GM19324 (cell line): Measurements from ENCODE around the gene CDH12.
A peak's percentile ranks its signal among the peaks of the same experiment; 100 is the strongest.

ENCODE experiments used
- ATAC-seq: cut with Tn5 transposase; IDR thresholded peaks from one replicate; pipeline ENCODE4 v1.9.1; 2021; ENCODE audit warnings: mild to moderate bottlenecking, moderate library complexity; ENCODE audit not compliant: unreplicated experiment, low FRiP score

The CDH12 gene

DNA sequence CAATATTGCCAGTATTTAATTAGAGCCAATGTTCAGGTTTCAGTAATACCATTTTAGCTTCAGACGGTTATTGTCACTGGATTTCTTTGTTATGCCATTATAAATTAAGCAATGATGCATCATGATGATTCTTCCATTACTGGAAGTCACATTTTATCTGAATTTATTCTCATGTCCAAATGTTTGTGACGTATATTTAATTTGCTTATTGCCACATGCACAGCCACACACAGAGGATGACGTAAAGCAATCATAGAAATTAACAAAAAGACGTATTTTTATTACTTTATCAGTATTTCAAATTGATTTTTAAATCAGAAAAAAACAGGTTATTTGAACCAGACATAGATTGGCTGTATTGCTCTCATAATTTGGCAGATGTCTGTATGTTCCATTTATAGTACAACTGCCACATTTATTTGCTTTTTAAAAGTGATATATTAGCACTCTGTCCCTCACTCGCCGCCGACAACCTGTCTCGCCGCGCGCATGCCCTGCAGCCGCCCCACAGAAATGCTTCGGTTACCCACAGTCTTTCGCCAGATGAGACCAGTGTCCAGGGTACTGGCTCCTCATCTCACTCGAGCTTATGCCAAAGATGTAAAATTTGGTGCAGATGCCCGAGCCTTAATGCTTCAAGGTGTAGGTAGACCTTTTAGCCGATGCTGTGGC, 970.9 kb downstream of the CDH12 start:
- ATAC-seq = no peak

- no peak for ATAC-seq
These were observed 973.0 kb downstream of the CDH12 start for GRCh38 chr5:21880164-21880563.

DNA sequence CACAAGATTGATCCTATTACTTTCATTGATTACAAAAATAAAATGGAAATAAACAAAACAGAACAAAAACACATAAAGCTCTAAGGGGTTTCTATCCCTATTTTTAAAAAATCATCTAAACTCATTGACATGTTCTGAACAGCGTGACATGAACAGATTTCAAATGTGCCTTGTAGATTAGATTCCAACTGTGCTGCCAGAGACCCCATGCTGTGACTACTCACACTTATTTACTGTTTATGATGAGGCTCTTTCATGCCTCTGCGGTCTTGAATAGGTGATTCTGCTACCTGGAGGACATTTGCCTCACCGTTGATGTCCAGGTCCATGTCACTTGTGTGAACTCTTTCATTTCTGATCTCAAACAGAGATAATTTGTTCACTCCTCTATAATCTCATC, 990.2 kb downstream of the CDH12 start:
- no peak for ATAC-seq

DNA sequence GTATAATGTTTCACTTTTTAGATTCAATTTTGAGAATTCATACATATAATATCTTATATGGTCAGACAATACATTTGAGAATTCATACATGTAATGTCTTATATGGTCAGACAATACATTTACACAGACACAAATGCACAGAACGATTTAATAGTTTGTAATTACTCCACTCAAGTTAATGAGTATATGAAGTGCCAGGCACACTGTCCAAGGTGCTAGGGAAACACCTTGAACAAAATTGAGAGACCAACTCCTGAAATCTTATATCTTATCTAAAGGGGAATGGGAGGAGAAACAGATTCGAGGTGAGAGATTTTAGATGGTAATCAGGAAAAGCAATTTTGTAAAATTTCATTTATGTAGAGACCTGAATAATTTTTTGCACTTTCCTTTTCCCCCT, 994.7 kb downstream of the CDH12 start:
- no peak for ATAC-seq

DNA sequence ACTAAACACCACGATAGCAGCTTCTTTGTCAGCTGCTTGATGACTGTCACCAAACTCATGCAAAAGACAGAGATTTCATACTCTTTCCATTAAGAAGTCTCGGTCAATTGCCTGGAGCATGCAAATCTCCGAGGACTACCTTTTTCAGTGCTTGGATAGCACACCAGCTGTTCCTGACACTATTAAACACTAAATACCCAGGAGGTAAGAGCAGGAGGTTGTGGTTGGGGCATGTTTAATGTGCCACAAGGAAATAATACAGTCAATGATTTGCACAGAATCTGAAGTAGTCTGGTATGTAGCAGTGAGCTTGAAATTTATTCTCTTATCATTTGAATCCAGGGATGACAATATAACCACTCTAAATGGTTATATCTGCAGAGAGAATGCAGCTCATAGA, 996.2 kb downstream of the CDH12 start:
- ATAC-seq = no peak

DNA sequence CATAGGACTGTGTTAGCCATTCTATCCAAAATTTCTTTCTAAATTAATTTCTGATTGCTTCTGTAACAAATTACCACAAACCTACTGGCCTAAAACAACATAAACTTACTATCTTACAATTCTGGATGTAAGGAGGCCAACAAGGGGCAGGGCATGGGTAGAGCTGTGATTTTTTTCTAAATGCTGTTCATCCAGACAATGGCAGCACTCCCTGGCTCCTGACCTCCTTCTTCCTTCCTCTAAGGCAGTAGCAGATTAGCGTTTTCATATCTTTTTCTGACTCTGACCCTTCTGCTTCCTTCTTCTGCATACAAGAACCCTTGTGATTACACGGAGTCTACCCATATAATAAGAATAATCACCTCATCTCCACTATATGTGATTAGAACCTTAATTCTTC, 1005.8 kb downstream of the CDH12 start:
- ATAC-seq = no peak

GRCh38 chr5:21844960-21845359, 1008.2 kb downstream of the CDH12 start:
- ATAC-seq = no peak

DNA sequence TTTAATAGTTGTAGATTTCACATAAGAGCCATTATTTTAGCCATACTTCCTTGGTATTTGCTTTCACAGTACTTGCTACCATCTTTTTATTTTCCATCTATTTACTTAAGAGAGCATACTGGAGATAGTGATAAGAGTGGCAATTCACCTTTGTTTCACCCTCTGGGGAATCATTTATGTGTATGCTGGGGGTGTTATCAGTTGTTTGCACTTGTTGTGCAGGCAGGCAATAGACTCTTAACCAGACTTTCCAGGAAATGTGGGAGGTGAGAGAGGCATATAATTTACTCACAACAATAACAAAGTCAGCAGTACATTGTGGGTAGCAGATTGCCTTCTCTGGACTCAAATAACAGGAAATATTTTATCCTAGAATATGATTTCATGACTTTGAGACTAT, 1018.3 kb downstream of the CDH12 start:
- ATAC-seq = no peak

GRCh38 chr5:21831145-21831787, 1021.9 kb downstream of the CDH12 start:
- peak; percentile 90 for ATAC-seq

DNA sequence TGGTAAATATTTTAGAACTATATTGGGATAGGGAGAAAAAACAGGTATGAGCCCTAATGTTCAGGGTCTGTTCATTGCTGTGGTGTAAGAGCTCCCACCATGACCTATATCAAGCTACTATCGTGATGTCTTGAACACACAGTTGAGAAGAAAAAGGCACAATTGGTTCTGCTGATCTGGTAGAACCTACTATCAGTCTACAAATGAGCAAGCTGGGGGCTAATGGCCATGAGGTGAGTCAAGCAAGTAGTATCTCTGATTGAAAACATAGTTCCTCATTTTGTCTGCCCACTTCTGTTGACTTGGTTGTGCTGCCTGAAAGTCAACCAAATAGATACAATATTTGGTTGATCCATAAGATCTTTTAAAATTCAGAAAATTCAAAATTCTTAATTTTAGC, 1026.3 kb downstream of the CDH12 start:
- ATAC-seq = no peak

GRCh38 chr5:21823588-21823987, 1029.6 kb downstream of the CDH12 start:
- no peak for ATAC-seq

GRCh38 chr5:21823076-21823574, 1030.0 kb downstream of the CDH12 start:
- ATAC-seq = no peak

DNA sequence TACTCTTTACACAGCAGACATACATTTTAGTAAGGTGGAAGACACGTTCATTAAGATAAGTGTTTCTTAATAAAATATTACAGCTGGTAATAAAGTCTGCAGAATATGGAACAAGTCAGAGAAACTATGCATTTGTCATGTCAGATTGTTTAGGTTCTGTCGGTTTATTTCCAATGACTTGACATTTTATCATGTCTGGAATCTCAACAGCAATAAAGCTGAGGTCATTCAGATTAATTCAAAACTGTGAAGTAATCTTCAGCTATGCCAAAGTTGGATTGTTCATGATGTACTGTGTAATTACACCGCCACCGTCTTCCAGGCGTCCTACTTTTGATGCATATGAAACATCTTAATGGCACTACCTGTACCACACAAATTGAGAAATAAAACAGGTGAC, 1032.6 kb downstream of the CDH12 start:
- no peak for ATAC-seq

GRCh38 chr5:21818370-21818720, 1034.8 kb downstream of the CDH12 start:
- ATAC-seq = no peak

- no peak for ATAC-seq
These were observed 1035.3 kb downstream of the CDH12 start for GRCh38 chr5:21817668-21818369.

DNA sequence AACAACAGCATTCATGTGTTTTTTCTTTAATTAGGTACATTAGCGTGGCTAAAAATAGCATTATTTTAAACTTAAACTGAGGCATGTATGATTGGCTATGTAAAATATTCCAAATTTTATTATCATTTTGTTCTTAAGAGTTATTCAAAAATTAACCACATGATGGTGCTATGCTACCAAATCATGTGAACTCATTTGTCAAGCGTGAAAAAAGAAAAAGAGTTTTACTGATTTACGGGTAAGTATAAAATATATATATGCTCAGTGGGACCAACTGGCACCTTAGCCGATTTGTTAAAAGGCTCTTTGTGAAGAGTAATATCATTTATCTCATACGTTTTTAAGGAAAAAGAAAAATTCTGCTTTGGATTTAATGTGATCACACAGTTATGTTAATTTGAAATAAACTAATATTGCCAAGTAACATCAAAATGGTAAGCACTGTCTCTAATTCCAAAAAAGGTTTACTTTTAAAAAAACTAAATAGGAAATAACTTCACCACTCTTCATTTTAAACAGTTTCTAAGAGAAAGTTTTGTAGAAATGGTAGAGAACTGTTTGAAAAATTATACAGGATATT, 1042.3 kb downstream of the CDH12 start:
- ATAC-seq = no peak

DNA sequence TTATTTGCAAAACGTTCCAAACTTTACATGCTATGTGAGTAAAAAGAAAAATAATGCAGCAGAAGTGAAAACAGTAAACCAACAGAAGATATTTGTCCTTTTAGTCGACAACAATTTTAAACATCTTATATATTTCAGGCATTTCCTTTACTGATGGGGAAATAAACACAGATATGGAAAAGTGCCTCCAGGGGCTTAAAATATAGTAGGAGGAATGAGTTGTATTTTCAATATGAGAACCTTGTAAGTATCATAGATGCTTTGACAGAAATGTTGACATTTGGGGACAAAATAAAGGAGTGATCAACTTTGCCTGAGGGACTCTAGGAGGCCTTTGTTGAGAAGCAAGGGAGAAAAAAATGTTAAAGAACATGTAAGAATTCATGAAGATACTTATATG, 1043.5 kb downstream of the CDH12 start:
- no peak for ATAC-seq

DNA sequence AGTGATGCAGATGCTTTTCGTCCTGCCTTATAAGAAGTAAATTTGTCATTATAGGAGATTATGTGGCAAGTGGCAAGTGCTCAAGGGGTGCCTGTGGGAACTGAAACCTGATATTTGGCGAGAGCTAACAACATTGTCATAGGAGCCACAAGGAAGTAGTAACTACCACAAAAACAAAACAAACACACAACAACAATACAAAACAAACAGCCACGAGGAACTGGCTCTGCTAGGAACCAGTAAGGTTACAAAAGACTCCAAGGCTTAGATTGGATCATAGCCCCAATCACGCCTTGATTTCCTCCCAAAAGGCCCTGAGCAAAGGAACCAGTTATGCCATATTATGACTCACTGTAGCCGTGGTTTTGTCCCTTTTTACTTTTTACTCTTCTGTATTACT, 1045.2 kb downstream of the CDH12 start:
- no peak for ATAC-seq

GRCh38 chr5:21806943-21807342, 1046.2 kb downstream of the CDH12 start:
- ATAC-seq = no peak

DNA sequence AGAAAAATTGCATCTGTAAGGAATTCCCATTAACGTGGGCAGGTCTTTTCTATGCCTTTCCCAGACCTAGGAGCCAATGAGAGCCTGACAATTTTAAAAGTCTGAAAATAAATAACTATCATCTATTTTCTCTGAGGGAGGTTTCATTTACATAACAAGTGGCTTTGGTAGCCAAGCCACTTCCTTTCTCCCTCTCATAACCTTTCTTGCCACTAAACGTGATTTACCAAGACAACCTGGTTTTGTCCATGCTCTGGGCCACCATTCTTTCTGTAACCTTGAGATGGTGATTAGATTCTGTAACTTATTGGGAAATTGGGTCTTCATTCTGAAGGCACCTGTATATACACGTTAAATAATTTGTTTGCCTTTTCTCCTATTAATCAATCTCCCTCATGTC, 1046.9 kb downstream of the CDH12 start:
- ATAC-seq = no peak

GRCh38 chr5:21802869-21803490, 1050.2 kb downstream of the CDH12 start:
- no peak for ATAC-seq
